Gastrocnemius medialis (tissue), 4 donors: Measurements from ENCODE around the gene C6orf89. TPM values are rescaled to one million over a fixed set of nuclear protein-coding genes. Genes with fewer than 3 reads are reported as not detected.

Experiments
- ATAC-seq, 2 donors: fragments of 150-250 bp; one replicate each; pipeline ENCODE4 v1.9.1; 2016
- DNase-seq, 2 donors: peaks; one replicate each; pipeline ENCODE4 v3.0.0-alpha.2; 2019
- H3K27ac ChIP-seq, 4 donors: fragments of 200-600 bp; sonication (generic); 1 replicate in 1 of 4; 2 replicates in 3 of 4; pipeline ENCODE4 v1.5.1; 2016 to 2018; ENCODE audit warnings: mild to moderate bottlenecking in 2 of 4, moderate library complexity in 1 of 4
- H3K27me3 ChIP-seq, 3 donors: fragments of 200-600 bp; sonication (generic) in 2 of 3; 1 replicate in 1 of 3; 2 replicates in 2 of 3; pipeline versions ENCODE4 v1.5.1 to v1.6.0; 2016 to 2019; ENCODE audit warnings: mild to moderate bottlenecking in 1 of 3, moderate library complexity in 1 of 3
- H3K36me3 ChIP-seq, 2 donors: fragments of 200-600 bp; sonication (generic) in 1 of 2; one replicate each; pipeline ENCODE4 v1.5.1; 2017 to 2018
- H3K4me1 ChIP-seq, 2 donors: fragments of 200-600 bp; sonication (generic) in 1 of 2; one replicate each; pipeline ENCODE4 v1.5.1; 2016 to 2017; ENCODE audit warnings: mild to moderate bottlenecking in 2 of 2
- H3K4me3 ChIP-seq, 4 donors: fragments of 200-600 bp; sonication (generic) in 3 of 4; 1 replicate in 1 of 4; 2 replicates in 3 of 4; pipeline ENCODE4 v1.5.1; 2016 to 2019; ENCODE audit warnings: mild to moderate bottlenecking in 2 of 4
- H3K9me3 ChIP-seq, 3 donors: fragments of 200-600 bp; sonication (generic) in 2 of 3; 1 replicate in 1 of 3; 2 replicates in 2 of 3; pipeline ENCODE4 v1.5.1; 2016 to 2019
- CTCF ChIP-seq, 5 experiments: fragments of 450-650 bp in 3 of 5; fragments of 200-600 bp in 2 of 5; sonication (generic) in 2 of 5; IDR thresholded peaks in 4 of 5; conservative IDR thresholded peaks in 1 of 5; 1 replicate in 4 of 5; 2 replicates in 1 of 5; pipeline ENCODE4 v1.5.1; 2016 to 2019; ENCODE audit warnings: antibody characterized with exemption in 5 of 5, mild to moderate bottlenecking in 3 of 5, moderate library complexity in 3 of 5
- POLR2A ChIP-seq, 2 donors: fragments of 450-650 bp; IDR thresholded peaks; one replicate each; pipeline ENCODE4 v1.6.1; 2017; ENCODE audit warnings: antibody characterized with exemption in 2 of 2, mild to moderate bottlenecking in 2 of 2, moderate library complexity in 2 of 2
- in situ Hi-C, 4 donors: fragments of 200-750 bp; cut with MboI; loops; one replicate each; pipeline versions ENCODE4 v1.15.0 to v1.8.0; 2017; ENCODE audit warnings: low sequenced_read_pairs in 4 of 4
- intact Hi-C: fragments of 100-400 bp; cut with DNase I; formaldehyde crosslinking; loops from one replicate; pipeline ENCODE4 v1.15.1; 2023; ENCODE audit warnings: low total_unique reads
- total RNA-seq, 4 donors: library from RNA; depleted of rRNA; stranded (reverse); fragments of >200 nt; gene quantifications; one replicate each; pipeline versions ENCODE4 v1.1.0 to v1.2.3, GENCODE V29; 2016

Gene C6orf89
- total RNA-seq, 4 donors from 2014 or later, result 30.8 to 53.2 (median 38.8) TPM

GRCh38 chr6:36924778-36925374 is 39.1 kb downstream of the C6orf89 start:
- ATAC-seq (no peak), DNase-seq (no peak)
- no peak overlapping the region for H3K4me3 ChIP-seq
- peaks cover 0 to 53% of the 10 kb centered on the region in 2 donors for H3K36me3 ChIP-seq
- TF ChIP-seq CTCF (IDR thresholded peaks at IDR 0.05 in 4 of 5, conservative IDR thresholded peaks at IDR 0.05 in 1 of 5) (no peak), POLR2A (IDR thresholded peaks at IDR 0.05) (no peak)
- H3K9me3 ChIP-seq, result no peaks in the 10 kb centered on the region
- in situ Hi-C loops (no loop called here), intact Hi-C loops (no loop called here)
- H3K27me3 ChIP-seq, result no peaks in the 10 kb centered on the region
- no peak overlapping the region for H3K27ac ChIP-seq
- peaks cover 31 to 38% of the 10 kb centered on the region in 2 donors for H3K4me1 ChIP-seq

- intact Hi-C loops (loop anchor here (2.0 kb wide), 1 partner anchor 41 kb away; the partner anchor contains the start of gene C6orf89), in situ Hi-C loops (no loop called here)
- peaks cover 38 to 40% of the 10 kb centered on the region in 2 donors for H3K4me1 ChIP-seq
- no peaks in the 10 kb centered on the region for H3K9me3 ChIP-seq
- H3K36me3 ChIP-seq, result peaks cover 0 to 47% of the 10 kb centered on the region in 2 donors
- ATAC-seq, result no peak
- TF ChIP-seq CTCF (IDR thresholded peaks at IDR 0.05 in 4 of 5, conservative IDR thresholded peaks at IDR 0.05 in 1 of 5), result no peak
- no peak for TF ChIP-seq POLR2A (IDR thresholded peaks at IDR 0.05)
- no peak for DNase-seq
- H3K27ac ChIP-seq, result no peak overlapping the region
- H3K4me3 ChIP-seq, result no peak overlapping the region
- H3K27me3 ChIP-seq, result no peaks in the 10 kb centered on the region
Measured at GRCh38 chr6:36925809-36926208, 40.1 kb downstream of the C6orf89 start.

- intact Hi-C loops, result loop anchor here (2.0 kb wide), 1 partner anchor 42 kb away; the partner anchor contains the start of gene C6orf89
- H3K4me3 ChIP-seq, result no peak overlapping the region
- in situ Hi-C loops, result no loop called here
- peak overlapping the region; percentile 72 to 89 (median 80) for H3K27ac ChIP-seq
- peaks cover 38 to 40% of the 10 kb centered on the region in 2 donors for H3K4me1 ChIP-seq
- no peaks in the 10 kb centered on the region for H3K9me3 ChIP-seq
- H3K36me3 ChIP-seq, result peaks cover 0 to 36% of the 10 kb centered on the region in 2 donors
- DNase-seq, result no peak
- no peak for ATAC-seq
- H3K27me3 ChIP-seq, result no peaks in the 10 kb centered on the region
- no peak for TF ChIP-seq CTCF (IDR thresholded peaks at IDR 0.05 in 4 of 5, conservative IDR thresholded peaks at IDR 0.05 in 1 of 5)
- TF ChIP-seq POLR2A (IDR thresholded peaks at IDR 0.05), result no peak
Measured at GRCh38 chr6:36926708-36927513, 41.2 kb downstream of the C6orf89 start.

GRCh38 chr6:36927691-36928546 is 42.2 kb downstream of the C6orf89 start:
- Histone ChIP-seq H3K27ac (peak overlapping the region; percentile 72 to 89 (median 80)), H3K9me3 (no peaks in the 10 kb centered on the region), H3K36me3 (peaks cover 0 to 26% of the 10 kb centered on the region in 2 donors), H3K4me3 (peak overlapping the region in 1 of 4 donors; percentile 20), H3K4me1 (peaks cover 38 to 40% of the 10 kb centered on the region in 2 donors), H3K27me3 (no peaks in the 10 kb centered on the region)
- TF ChIP-seq CTCF (IDR thresholded peaks at IDR 0.05 in 4 of 5, conservative IDR thresholded peaks at IDR 0.05 in 1 of 5), result peak in 1 of 5 experiments; percentile 10
- no peak for TF ChIP-seq POLR2A (IDR thresholded peaks at IDR 0.05)
- intact Hi-C loops (loop anchor here (2.0 kb wide), 2 partner anchors 43 to 53 kb away; partner anchors contain the start of gene C6orf89), in situ Hi-C loops (no loop called here)
- DNase-seq (peak; percentile 86 to 96), ATAC-seq (peak; percentile 92 to 94)
